Lower lobe of right lung (tissue), 2 donors: Measurements from ENCODE around the gene TET2. TPM values are rescaled to one million over a fixed set of nuclear protein-coding genes. Genes with fewer than 3 reads are reported as not detected.

Source experiments
- ATAC-seq, 2 donors: fragments of 200-7000 bp; cut with Tn5 transposase; one replicate each; pipeline ENCODE4 v1.9.1; 2020 to 2022; ENCODE audit warnings: mild to moderate bottlenecking in 2 of 2, moderate library complexity in 2 of 2
- DNase-seq: peaks from one replicate; pipeline ENCODE4 v3.0.0-alpha.2; 2020
- H3K27ac ChIP-seq: fragments of 200-600 bp; one replicate; pipeline ENCODE4 v1.8.0; 2022
- H3K27me3 ChIP-seq: fragments of 200-600 bp; one replicate; pipeline ENCODE4 v1.8.0; 2022; ENCODE audit warnings: low read depth
- H3K36me3 ChIP-seq: fragments of 200-600 bp; one replicate; pipeline ENCODE4 v1.8.0; 2022; ENCODE audit warnings: mild to moderate bottlenecking
- H3K4me1 ChIP-seq: fragments of 200-600 bp; one replicate; pipeline ENCODE4 v1.8.0; 2022
- H3K4me3 ChIP-seq: fragments of 200-600 bp; one replicate; pipeline ENCODE4 v1.8.0; 2022; ENCODE audit warnings: mild to moderate bottlenecking
- H3K9me3 ChIP-seq: fragments of 200-600 bp; one replicate; pipeline ENCODE4 v1.8.0; 2022
- intact Hi-C: fragments of 100-400 bp; cut with DNase I; formaldehyde crosslinking; loops from one replicate; pipeline ENCODE4 v1.11.0; 2022
- total RNA-seq: library from RNA; stranded (reverse); fragmentation: NEBNext Ultra II Directional; extraction: Animal tissue kit (Norgen Biotek cat#: 25700); gene quantifications from one replicate; pipeline ENCODE4 v1.2.1, GENCODE V29; 2021
- TF ChIP-seq, protein P1 (sequence below): fragments of 200-600 bp; IDR thresholded peaks from one replicate; pipeline ENCODE4 v1.8.0; 2022; ENCODE audit warnings: antibody characterized with exemption, mild to moderate bottlenecking
- donor health status: DM: no; HTN: yes; CAD: no; lungs with severe emphysema.

The TET2 gene
- total RNA-seq, 1 donor from 2014 or later, result 37.3 TPM

DNA sequence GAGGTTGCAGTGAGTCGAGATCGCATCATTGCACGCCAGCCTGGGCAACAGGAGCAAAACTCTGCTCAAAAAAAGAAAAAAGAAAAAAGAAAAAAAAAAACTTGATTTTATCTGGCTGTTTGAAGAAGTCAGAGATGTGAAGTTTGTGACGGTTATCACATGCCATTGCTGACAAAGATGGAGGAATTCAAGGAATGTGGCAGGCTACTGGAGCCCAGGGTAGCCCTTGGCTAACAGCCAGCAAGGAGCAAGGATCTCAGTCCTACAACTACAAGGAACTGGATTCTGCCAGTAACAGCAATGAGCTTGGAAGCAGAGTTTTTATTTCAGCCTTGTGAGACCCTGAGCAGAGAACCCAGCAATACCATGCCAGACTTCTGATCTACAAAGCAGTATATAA is 24.3 kb upstream of the TET2 start:
- Histone ChIP-seq H3K27me3 (no peaks in the 10 kb centered on the region), H3K36me3 (no peaks in the 10 kb centered on the region), H3K4me1 (no peaks in the 10 kb centered on the region), H3K9me3 (no peaks in the 10 kb centered on the region), H3K27ac (no peak overlapping the region), H3K4me3 (no peak overlapping the region)
- TF ChIP-seq, protein P1, sequence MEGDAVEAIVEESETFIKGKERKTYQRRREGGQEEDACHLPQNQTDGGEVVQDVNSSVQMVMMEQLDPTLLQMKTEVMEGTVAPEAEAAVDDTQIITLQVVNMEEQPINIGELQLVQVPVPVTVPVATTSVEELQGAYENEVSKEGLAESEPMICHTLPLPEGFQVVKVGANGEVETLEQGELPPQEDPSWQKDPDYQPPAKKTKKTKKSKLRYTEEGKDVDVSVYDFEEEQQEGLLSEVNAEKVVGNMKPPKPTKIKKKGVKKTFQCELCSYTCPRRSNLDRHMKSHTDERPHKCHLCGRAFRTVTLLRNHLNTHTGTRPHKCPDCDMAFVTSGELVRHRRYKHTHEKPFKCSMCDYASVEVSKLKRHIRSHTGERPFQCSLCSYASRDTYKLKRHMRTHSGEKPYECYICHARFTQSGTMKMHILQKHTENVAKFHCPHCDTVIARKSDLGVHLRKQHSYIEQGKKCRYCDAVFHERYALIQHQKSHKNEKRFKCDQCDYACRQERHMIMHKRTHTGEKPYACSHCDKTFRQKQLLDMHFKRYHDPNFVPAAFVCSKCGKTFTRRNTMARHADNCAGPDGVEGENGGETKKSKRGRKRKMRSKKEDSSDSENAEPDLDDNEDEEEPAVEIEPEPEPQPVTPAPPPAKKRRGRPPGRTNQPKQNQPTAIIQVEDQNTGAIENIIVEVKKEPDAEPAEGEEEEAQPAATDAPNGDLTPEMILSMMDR, result no peak
- DNase-seq, result no peak
- intact Hi-C loops, result no loop called here
- no peak for ATAC-seq

DNA sequence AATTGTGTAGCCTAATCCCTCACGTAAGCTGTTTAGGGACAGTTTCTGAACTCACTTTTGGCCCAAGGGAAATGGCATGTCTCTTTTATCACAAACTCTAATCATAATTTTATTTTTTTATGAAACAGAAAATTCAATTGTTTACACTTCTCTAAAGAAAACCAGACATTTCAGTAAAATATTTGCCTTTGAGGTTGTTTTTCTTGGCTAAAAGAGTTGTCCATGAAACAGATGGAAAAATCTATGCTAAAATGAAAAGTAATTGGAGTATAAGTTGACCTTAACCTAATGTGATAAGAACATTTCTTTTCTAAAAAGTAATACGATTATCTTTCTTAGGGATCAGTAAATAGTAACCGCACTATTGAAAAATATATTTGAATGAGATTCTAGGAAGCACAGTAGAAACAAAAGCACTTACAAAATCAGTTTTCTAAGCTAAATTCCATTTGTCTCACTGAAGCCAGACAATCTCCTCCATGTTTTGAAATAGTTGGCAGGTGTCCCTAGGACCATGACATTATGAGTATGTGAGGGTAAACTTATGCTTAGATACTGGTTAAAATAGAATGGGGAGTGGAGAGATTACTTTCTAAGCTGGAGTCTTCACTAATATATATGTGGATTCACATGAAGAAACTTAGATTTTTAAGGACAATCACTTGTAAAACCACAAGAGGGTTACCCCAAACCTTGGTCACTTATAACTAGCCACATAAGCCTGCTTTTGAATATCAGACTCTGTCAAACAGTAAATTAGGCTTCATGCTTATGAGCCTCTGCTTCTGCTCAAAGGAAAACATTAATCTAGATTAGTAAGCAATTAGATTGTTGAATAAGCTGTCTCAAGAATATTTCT is 20.1 kb upstream of the TET2 start:
- TF ChIP-seq, protein P1, result no peak
- Histone ChIP-seq H3K27ac (no peak overlapping the region), H3K4me1 (no peaks in the 10 kb centered on the region), H3K9me3 (no peaks in the 10 kb centered on the region), H3K4me3 (no peak overlapping the region), H3K27me3 (no peaks in the 10 kb centered on the region), H3K36me3 (no peaks in the 10 kb centered on the region)
- intact Hi-C loops, result no loop called here
- no peak for ATAC-seq
- no peak for DNase-seq

GRCh38 chr4:105127170-105127445 is 19.6 kb upstream of the TET2 start:
- Histone ChIP-seq H3K27ac (no peak overlapping the region), H3K4me3 (no peak overlapping the region), H3K27me3 (no peaks in the 10 kb centered on the region), H3K36me3 (no peaks in the 10 kb centered on the region), H3K9me3 (no peaks in the 10 kb centered on the region), H3K4me1 (no peaks in the 10 kb centered on the region)
- intact Hi-C loops, result no loop called here
- DNase-seq (no peak), ATAC-seq (no peak)
- TF ChIP-seq, protein P1, result no peak

GRCh38 chr4:105128208-105128607 is 18.5 kb upstream of the TET2 start:
- Histone ChIP-seq H3K9me3 (no peaks in the 10 kb centered on the region), H3K27me3 (no peaks in the 10 kb centered on the region), H3K4me3 (no peak overlapping the region), H3K36me3 (no peaks in the 10 kb centered on the region), H3K27ac (no peak overlapping the region), H3K4me1 (no peaks in the 10 kb centered on the region)
- intact Hi-C loops, result no loop called here
- no peak for ATAC-seq
- TF ChIP-seq, protein P1, result no peak
- DNase-seq, result no peak

DNA sequence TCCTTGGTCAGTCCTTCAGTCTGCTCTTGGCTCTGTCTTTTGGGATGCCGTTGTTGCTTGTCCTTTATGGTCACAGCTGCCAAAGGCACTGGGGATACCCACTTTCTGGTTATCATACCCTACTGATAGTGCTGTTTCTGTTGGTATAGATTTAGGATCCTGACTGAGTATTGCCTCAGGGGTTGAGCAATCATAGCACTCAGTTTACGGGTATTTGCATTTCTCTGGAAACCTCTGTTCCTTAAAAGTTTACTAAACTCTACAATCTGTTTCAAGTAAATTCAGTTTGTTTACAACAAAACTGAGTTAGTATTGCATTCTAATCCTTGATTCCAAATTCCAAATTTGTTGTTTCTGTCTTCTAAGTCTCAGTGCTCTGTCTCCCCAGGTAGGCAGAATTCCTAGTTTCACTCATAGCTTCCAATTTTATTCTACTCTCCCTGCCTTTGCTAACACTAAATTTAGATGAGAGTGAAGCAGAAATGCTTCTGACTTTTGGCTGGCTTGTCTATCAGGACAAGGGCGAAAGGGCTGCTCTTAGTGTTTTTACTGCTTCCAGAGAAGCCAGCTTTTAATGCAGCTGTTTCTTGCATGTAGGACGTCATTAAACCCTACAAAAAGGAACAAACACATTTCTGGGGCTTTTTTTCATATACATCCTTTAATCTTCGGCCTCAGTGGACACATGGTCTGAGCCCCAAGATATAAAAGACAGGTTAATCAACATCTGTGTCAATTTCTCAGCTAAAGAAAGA is 17.2 kb upstream of the TET2 start:
- DNase-seq, result no peak
- Histone ChIP-seq H3K27ac (no peak overlapping the region), H3K27me3 (no peaks in the 10 kb centered on the region), H3K36me3 (no peaks in the 10 kb centered on the region), H3K4me1 (no peaks in the 10 kb centered on the region), H3K9me3 (no peaks in the 10 kb centered on the region), H3K4me3 (no peak overlapping the region)
- no peak for ATAC-seq
- TF ChIP-seq, protein P1, result no peak
- intact Hi-C loops, result no loop called here
